Pulmonary artery endothelial cell (primary cell): ENCODE measurements around the gene SMNDC1. TPM values are rescaled to one million over a fixed set of nuclear protein-coding genes. Genes with fewer than 3 reads are reported as not detected.
"Not testable (repeated sequence)": the region's sequence is repeated elsewhere in the genome, so short reads cannot be mapped to it uniquely, and the experiment has no call there.

Experiments
- DNase-seq: peaks from one replicate; pipeline ENCODE4 v3.0.0-alpha.2; 2011; ENCODE audit warnings: low read depth, low spot score
- total RNA-seq: library from RNA; depleted of rRNA; stranded (reverse); fragments of >200 nt; gene quantifications from 2 replicates; pipeline ENCODE4 v1.2.3, GENCODE V29; 2014

Gene SMNDC1
- total RNA-seq, 1 donor from 2014 or later, result 6.9 TPM

DNA sequence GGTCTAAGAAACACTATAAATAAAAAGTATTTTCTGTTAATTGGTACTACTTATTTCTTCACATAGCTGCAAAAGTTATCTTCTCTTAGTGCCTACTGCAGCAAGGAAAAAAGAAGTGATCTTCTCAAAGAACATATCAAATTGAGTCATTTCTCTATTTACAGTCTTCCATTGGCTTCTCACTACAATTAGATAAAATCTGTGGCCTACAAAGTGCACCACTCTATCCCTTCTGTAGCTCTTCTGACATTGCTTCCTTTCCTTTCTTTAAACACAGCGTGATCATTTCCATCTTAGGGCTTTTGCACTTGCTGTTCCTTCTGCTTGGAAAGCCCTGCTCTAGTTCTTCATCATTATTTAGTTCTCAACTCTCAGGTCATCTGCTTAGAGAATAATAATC lies 52.6 kb downstream of the SMNDC1 start:
- no peak for DNase-seq

DNA sequence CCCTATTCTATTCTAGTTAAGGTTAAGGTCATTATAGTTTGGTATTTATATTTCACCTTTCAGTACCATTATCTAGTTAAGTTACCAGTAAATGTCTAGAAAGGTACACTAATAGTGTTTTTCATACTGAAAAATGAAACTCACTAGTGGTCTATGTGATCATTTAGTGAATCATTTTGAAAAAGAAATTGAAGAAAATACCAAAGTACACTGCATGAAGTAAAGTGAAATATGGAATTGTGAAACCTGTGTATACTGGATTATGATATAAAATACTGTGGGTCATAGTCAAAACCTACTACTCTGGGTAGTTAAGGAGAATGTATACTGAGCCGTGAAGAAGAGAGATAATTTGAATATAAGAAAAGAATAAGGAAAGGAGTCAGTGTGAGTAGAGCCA lies 53.3 kb downstream of the SMNDC1 start:
- not testable (repeated sequence) for DNase-seq

GRCh38 chr10:110249489-110249888 lies 55.2 kb downstream of the SMNDC1 start:
- DNase-seq, result not testable (repeated sequence)

GRCh38 chr10:110247833-110248232 lies 56.9 kb downstream of the SMNDC1 start:
- not testable (repeated sequence) for DNase-seq

GRCh38 chr10:110244550-110244949 lies 60.2 kb downstream of the SMNDC1 start:
- DNase-seq, result no peak

DNA sequence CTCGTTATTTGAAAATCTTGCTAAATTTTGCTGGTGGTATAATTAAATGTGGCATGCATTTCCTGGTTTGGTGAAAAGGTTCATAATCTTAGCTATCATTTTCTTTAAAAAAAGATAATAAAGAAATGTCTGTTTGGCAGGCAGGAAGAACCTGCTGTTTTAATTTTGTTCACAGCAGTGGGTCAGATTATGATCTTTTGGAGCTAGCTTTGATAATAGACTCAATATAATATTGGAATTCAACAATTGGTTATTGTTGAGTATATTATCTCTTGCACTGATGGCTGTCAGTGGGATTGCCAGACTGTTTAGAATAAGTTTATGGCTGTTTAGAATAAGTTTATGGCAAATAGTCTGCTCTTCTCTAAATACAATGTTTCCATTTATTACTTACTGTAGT lies 62.2 kb downstream of the SMNDC1 start:
- no peak for DNase-seq

DNA sequence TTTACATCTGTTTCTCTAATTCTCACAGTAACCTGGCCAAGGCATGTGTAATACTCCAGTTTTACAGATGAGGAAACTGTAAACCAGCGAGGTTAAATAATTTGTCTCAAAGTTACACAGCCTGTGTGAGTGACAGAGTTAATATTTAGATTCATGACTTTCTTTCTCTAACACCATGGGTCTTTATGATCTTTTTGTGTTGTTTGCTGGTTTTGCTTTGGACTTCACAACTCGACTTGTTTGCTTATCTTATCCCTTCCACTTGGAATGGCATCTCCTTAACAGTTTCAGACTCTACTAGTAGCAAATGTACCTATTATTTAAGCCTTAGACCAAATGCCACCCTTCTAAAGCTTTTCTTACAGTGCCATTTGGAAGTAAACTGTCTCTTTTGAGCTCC lies 62.9 kb downstream of the SMNDC1 start:
- no peak for DNase-seq

- DNase-seq, result no peak
Measured at GRCh38 chr10:110241407-110241806, 63.3 kb downstream of the SMNDC1 start.

Other genes starting within 250 kb of the SMNDC1 start
- 8.4 and 9.7 TPM in 2 replicates for gene MXI1, start 97.3 kb downstream of the SMNDC1 start, total RNA-seq
- gene DUSP5, start 193.0 kb upstream of the SMNDC1 start, total RNA-seq, result 18.9 and 21.6 TPM in 2 replicates